Spleen (tissue), 7 donors: ENCODE measurements around the gene SEMG2.
A peak's percentile ranks its signal among the peaks of the same experiment; 100 is the strongest.

Source experiments
- POLR2A ChIP-seq, 3 donors: fragments of 450-650 bp; IDR thresholded peaks; one replicate each; pipeline ENCODE4 v1.5.1; 2017; ENCODE audit warnings: antibody characterized with exemption in 3 of 3, mild to moderate bottlenecking in 1 of 3
- POLR2AphosphoS5 ChIP-seq, 3 donors: sonication (generic); formaldehyde crosslinking; IDR thresholded peaks; one replicate each; pipeline ENCODE4 v1.5.1; 2017; ENCODE audit warnings: antibody characterized with exemption in 3 of 3
- TF ChIP-seq, protein P1 (sequence below), 11 experiments: fragments of 200-600 bp in 7 of 11; fragments of 450-650 bp in 4 of 11; sonication (generic) in 4 of 11; IDR thresholded peaks in 8 of 11; conservative IDR thresholded peaks in 3 of 11; 1 replicate in 7 of 11; 2 replicates in 4 of 11; pipeline versions ENCODE4 v1.4.0 to v1.8.0; 2016 to 2021; ENCODE audit warnings: antibody characterized with exemption in 11 of 11, inconsistent platforms in 4 of 11, mild to moderate bottlenecking in 1 of 11
- donor health status: DM: no; HTN: no; CAD: no; lungs with moderate emphysema.
- donor health status: DM: no; HTN: no; CAD: no.
- donor health status: DM: no; HTN: no; CAD: no.

DNA sequence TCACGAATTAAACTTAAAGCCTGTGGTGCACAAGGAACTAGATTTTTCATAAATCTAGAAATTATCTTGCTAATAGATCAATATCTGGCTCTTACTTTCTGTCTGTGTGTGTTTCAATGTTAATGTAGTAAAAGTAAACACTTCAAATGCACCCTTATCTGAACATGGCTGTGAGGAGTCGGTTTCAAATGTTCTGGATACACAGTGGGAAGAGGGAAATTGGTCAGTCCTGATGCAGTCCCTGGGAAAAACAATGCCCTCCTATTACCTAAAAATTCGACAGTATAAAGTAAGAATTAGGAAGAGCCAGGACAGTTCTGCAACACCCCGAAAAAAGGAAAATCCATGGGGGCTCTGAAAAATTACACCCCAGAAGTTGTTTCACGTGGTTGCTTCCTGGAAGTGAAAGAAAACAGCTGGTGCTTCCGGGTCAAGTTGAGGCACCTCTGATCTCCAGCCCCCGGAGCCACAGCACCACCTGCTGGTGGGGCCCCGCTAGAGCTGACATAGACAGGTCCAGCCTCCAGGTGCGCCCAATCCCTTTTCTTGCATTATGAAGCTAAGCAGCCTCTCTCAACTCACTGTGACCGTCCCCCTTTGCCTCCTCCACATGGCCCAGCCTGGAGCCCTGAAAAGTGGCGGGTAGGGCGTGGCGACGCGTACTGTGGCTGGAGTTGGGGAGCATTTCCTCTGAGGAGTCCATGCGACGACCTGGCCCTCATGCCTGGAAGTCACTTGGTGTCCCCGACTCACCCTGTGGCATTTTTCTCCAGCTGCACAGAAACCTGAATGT, 8.3 kb downstream of the SEMG2 start:
- TF ChIP-seq, protein P1, sequence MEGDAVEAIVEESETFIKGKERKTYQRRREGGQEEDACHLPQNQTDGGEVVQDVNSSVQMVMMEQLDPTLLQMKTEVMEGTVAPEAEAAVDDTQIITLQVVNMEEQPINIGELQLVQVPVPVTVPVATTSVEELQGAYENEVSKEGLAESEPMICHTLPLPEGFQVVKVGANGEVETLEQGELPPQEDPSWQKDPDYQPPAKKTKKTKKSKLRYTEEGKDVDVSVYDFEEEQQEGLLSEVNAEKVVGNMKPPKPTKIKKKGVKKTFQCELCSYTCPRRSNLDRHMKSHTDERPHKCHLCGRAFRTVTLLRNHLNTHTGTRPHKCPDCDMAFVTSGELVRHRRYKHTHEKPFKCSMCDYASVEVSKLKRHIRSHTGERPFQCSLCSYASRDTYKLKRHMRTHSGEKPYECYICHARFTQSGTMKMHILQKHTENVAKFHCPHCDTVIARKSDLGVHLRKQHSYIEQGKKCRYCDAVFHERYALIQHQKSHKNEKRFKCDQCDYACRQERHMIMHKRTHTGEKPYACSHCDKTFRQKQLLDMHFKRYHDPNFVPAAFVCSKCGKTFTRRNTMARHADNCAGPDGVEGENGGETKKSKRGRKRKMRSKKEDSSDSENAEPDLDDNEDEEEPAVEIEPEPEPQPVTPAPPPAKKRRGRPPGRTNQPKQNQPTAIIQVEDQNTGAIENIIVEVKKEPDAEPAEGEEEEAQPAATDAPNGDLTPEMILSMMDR (IDR thresholded peaks at IDR 0.05 in 8 of 11, conservative IDR thresholded peaks at IDR 0.05 in 3 of 11), result peak in 7 of 11 experiments; percentile 16 to 61 (median 45)
- TF ChIP-seq POLR2A (IDR thresholded peaks at IDR 0.05) (no peak), POLR2AphosphoS5 (IDR thresholded peaks at IDR 0.05) (no peak)
